CD4-positive, alpha-beta T cell treated with Interleukin-15 for 4 hours (primary cell): ENCODE data around the gene HTT.
"Not testable (repeated sequence)": the region's sequence is repeated elsewhere in the genome, so short reads cannot be mapped to it uniquely, and the experiment has no call there.

Experiments
- DNase-seq: peaks from one replicate; pipeline ENCODE4 v3.0.0-alpha.2; 2020; ENCODE audit warnings: low spot score

Gene HTT

DNA sequence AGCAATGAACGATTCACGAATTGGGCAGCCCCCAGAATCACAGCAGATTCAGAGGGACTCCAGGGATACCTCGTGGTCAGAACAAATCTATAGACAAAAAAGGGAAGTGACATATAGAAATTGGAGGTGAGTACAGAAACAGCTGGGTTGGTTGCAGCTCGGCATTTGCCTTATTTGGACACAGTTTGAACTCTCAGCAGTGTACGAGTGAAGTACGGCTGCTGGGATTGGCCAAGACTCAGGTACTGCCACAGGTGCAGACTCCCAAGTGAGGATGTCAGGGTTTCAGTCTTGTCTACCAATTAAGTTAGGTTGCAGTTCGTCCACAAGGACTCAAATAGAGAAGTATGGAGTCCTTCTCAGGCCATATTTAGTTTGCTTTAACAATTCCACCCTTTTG, 28.3 kb upstream of the HTT start:
- DNase-seq: no peak

DNA sequence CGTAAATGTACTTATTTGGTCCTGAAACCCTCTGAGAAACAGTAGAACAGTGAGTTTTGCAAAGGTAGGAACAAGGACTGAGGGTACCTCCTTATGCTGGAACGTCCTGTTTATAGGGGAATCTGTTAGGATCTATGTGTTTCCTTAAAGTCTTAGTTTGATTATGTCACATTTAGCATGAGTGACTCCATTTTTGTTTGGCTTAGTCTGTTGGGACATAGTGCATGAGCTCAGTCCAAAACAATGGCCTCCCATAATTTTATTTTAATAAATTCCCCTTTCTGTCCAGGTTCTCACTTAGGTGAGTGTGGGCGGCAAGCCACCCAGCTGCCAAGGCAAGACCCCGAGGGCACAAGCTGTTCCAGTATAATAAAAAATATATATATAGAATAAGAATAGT, 27.9 kb upstream of the HTT start:
- no peak for DNase-seq

DNA sequence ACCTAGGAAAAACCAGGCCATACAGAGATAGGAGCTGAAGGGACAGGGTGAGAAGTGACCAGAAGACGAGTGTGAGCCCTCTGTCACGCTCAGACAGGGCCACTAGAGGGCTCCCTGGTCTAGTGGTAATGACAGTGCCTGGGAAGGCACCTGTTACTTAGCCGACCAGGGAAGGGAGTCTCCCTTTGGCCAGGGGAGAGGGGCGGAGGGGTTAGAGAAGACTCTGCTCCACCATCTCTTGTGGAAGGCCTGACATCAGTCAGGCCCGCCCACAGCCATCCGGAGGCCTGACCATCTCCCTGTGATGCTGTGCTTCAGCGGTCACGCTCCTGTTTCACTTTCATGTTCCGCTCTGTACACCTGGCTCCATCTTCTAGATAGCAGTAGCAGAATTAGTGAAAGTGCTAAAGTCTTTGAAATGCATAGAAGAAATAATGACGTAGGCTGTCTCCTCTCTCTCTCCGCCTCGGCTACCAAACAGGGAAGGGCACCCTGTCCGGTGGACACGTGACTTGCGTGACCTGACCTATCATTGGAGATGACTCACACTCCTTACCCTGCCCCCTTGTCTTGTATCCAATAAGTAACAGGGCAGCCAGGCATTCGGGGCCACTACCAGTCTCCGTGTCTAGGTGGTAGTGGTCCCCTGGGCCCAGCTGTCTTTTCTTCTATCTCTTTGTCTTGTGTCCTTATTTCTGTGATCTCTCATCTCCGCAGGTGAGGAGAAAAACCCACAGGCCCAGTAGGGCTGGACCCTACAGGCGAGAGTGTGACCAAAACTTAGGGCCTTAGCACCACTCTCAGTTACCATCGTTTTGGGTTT, 26.8 kb upstream of the HTT start:
- peak; percentile 57 for DNase-seq

DNA sequence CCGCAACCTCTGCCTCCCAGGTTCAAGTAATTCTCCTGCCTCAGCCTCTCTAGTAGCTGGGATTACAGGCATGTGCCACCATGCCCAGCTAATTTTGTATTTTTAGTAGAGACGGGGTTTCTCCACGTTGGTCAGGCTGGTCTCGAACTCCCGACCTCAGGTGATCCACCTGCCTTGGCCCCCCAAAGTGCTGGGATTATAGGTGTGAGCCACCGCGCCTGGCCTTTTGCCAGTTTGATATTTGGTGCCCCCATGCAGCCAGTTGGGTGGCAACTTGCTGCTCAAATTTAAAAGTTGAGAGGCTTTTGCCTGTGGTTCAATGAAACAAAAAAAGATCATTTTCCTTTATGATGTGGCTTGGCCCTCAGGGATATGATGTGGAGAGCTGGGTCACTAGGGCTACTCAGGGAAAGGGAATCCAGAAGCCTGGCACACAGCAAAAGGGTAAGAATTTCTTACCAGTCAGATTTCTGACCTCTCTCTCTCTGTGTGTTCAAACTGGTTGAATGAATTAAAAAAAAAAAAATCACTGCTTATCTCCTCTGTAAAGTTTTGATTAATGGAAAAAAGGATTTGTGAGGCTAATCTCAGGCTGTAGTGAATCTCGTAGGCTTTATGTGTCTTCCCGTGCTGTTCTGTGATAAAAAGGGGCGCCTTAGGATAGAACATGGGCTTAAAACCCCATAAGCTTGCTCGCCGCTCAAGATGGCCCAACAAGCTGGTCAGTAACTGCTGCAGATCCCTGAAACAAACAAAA, 23.2 kb upstream of the HTT start:
- not testable (repeated sequence) for DNase-seq

DNA sequence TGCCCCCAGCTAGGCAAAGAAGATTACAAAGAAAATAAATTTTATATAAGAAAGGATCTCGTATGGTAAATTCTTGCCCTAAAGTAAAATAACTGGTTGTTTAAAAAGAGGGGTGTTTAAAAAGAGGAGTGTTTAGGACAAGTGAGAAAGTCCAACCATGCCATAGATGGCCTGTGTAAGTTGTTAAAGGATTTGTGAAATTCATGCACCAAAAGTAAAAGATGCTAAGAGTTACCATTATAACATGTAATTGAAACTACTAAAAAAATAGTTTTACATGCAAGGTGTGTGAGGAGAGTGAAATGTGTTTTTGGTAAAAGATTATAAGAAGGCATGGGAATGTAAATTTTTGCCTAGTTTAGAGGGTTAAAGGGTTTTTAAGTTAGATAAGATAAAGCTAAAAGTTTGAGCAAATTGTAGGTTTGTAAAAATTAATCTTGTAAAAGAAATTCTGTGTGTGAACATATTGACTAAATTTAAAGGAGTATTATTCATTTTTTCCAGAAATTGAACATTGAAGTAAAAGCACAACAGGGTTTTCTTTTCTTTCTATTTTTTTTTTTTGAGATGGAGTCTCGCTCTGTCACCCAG, 20.2 kb upstream of the HTT start:
- DNase-seq: no peak

DNA sequence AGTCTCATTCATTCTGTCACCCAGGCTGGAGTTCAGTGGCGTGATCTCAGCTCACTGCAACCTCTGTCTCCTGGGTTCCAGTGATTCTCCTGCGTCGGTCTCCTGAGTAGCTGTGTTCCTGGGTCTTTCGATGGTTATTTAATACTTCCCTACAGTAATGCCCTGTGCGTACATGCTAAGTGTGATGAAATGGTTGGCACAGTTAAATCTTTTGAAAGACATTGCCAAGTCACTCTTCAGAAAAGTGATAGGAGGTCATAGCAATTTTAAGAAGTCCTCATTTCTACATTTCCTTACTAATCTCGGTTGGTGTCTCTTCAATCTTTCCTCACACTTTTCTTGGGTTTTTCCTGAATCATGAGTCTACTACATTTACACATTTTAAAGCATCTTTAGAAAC, 14.5 kb upstream of the HTT start:
- DNase-seq: no peak

DNA sequence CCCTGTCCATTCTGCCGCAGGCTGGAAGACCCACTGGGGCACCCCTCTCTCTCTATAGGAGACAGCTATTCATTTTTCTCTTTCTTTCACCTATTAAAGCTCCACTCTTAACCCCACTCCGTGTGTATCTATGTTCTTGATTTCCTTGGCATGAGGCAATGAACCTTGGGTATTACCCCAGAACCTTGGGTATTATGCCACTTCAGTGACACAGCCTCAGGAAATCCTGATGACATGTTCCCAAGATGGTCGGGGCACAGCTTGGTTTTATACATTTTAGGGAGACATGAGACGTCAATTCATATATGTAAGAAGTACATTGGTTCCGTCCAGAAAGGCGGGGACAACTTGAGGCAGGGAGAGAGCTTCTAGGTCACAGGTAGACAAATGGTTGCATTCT, 13.5 kb upstream of the HTT start:
- DNase-seq: no peak

DNA sequence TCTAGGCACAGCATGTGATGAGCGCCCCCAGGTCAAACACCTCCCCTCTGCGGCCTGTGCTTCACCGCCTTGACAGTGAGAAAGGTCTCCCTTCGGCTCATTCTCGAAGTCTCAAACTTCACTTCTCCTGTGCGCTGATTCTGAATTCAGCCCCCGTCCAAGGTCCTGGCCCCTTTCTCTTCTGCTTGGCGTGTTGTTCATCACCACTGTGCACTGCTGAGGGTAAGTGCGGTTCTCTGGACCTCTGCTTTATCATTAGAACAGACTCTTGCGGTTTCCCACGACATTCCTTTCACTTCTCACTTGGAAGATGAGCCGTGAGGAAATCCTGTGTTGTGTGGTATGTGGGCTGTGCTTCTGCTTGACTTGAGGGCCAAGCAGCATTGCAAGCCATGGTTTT, 12.0 kb upstream of the HTT start:
- DNase-seq: no peak

DNA sequence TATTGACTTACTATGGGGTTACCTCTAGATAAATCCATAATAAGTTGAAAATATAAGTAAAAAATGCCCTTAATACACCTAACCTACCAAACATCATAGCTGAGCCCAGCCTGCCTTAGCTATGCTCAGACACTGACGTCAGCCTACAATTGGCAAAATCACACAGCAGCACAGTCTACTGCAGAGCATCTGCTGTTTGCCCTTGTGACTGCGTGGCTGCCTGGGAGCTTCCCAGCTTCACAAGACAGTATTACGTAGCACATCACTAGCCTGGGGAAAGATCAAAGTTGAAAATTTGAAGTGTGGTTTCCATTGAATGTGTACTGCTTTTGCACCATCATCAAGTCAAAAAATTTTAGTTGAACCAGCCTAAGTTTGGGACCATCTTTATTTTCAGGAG, 8.9 kb upstream of the HTT start:
- DNase-seq: no peak

DNA sequence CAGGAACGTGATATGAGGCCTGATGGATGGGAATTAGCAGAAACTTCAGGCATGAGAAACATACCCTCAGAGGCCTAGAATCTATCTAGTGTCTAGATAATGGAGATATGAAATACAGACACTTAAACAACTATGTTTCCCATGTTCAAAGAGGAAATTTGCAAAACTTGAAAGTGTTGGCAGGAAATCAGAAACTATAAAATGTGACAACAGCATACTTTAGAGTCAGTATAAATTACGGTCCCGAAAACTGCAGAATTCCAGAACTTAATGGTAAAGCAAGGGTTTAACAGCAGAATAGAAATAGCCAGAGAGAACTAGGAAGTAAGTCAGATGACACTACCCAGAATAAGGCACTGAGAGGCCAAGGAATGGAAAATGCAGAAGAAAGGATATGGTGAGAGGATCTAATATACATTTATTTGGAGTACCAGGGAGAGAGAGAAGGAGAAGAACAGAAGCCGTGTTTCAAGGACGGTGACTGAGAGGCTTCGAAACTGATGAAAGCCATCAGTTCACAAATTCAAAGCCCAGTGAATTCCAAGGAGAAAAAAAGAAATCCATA, 7.6 kb upstream of the HTT start:
- DNase-seq: no peak

DNA sequence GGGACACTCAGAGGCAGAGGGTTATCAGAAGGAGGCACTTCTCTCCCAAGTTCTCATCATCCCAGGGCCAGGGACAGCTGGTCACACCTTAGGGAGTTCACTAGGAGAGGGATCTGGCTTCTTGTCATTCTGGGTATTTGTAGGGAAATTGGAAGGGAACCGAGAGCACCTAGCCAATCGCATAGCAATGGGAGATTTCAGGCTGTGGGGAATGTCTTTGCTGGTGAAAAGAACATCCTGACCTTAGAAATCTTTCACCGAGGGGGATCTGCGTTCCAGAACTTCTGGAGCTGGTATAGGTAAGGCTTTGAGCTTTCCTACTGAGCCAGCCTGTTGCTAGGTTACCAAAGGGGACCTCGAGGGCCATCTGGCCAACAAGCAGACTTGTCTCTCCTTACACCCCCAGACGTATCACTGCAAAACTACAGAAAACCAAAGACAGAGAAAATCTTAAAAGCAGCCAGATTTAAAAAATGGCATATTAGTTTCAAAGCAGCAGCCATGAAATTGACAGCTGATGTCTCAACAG, 6.9 kb upstream of the HTT start:
- no peak for DNase-seq

DNA sequence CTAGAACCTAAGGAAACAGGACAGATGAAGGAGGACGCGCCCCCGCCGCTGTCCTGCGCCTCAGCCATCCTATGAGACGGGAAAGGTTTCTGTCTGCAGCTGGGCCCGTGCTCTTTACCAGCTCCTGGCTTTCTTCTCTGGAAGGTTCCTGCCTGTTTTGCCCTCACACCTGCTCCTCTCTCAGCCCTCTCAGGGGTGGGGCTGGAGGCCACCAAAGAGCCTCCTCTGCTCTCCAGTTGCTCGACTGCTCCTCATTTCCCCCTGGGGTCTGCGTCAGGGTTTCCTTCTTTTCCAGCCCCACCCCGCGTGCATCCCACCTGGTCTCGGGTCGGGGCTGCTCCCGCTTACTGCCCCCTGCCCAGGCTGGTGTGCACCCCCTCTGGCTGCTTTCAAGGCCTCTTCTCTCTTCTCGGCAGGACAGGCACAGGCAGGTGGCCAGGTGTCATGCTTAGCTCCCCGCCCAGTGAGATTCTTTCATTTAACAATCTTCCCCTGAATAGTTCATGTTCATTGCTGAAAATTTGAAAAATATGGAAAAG, 4.8 kb upstream of the HTT start:
- DNase-seq: no peak

DNA sequence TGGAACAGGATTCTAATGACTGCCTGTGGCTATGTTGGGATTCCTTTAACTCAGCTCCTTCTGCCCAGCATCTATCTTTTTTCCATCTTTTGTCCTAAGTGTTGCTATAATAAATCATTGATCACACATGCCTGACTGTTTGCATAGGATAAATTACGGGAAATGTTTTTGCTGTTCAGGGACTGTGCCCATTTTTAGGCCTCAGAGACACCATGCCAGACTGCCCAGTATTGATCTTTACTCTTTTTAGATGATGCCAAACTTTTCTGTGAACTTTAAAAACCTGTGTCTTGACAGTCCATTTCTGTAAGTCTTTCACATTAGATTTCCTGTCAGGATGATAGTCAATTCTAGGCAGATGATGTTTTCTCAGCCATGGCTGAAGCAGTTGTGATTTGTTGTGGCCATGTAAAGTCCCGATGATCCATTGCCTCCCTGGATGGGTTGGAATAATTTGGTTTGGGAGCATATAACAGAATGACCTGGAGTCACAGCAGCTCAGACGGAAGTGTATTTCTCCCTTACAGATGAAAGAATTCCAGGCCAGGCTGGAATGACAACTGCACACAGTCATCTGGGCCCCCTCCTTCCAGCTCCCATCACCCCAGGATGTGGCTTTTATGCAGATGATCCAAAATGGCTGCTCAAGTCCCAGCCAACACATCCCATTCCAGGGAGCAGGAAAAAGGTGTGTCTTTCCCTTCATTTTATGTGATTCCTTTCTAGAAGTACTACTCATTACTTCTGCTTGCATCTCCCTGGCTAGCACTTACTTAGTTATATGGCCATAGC, 3.6 kb upstream of the HTT start:
- no peak for DNase-seq

DNA sequence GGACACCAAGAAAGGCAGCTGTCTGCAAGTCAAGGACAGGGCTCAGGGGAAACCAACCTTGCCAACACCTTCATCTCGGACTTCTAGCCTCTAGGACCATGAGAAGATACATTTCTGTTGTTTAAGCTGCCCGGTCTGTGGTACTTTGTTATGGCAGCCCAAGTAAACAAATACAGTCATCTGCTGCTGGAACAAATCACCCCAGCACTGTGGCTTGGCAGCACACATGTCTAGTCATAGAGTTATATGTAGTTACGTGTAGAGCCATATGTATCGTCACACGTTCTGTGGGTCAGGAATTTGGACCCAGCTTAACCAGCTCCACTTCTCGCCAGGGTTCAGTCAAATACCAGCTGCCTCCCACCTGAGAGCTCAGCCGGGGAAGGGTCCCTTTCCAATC, 2.7 kb upstream of the HTT start:
- no peak for DNase-seq

DNA sequence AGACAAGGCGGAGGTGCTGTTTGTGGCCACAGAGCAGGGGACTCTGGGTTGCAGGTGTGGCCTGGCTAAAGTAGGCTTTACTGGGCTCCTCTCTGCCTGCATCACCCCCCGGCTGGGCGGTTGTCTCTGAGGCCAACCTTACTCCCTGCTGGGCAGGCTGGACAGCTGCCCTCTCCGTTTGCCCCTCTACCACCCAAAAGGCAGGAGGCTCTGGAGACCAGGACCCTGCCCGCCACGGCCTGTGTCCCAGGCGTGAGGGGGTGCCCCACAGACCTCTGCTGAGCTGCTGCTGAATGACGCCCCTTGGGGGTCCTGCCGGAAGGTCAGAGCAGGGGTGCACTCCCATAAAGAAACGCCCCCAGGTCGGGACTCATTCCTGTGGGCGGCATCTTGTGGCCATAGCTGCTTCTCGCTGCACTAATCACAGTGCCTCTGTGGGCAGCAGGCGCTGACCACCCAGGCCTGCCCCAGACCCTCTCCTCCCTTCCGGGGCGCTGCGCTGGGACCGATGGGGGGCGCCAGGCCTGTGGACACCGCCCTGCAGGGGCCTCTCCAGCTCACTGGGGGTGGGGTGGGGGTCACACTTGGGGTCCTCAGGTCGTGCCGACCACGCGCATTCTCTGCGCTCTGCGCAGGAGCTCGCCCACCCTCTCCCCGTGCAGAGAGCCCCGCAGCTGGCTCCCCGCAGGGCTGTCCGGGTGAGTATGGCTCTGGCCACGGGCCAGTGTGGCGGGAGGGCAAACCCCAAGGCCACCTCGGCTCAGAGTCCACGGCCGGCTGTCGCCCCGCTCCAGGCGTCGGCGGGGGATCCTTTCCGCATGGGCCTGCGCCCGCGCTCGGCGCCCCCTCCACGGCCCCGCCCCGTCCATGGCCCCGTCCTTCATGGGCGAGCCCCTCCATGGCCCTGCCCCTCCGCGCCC, 1.1 kb upstream of the HTT start:
- no peak for DNase-seq

DNA sequence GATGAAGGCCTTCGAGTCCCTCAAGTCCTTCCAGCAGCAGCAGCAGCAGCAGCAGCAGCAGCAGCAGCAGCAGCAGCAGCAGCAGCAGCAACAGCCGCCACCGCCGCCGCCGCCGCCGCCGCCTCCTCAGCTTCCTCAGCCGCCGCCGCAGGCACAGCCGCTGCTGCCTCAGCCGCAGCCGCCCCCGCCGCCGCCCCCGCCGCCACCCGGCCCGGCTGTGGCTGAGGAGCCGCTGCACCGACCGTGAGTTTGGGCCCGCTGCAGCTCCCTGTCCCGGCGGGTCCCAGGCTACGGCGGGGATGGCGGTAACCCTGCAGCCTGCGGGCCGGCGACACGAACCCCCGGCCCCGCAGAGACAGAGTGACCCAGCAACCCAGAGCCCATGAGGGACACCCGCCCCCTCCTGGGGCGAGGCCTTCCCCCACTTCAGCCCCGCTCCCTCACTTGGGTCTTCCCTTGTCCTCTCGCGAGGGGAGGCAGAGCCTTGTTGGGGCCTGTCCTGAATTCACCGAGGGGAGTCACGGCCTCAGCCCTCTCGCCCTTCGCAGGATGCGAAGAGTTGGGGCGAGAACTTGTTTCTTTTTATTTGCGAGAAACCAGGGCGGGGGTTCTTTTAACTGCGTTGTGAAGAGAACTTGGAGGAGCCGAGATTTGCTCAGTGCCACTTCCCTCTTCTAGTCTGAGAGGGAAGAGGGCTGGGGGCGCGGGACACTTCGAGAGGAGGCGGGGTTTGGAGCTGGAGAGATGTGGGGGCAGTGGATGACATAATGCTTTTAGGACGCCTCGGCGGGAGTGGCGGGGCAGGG, 568 bp downstream of the HTT start:
- DNase-seq: peak; percentile 19

DNA sequence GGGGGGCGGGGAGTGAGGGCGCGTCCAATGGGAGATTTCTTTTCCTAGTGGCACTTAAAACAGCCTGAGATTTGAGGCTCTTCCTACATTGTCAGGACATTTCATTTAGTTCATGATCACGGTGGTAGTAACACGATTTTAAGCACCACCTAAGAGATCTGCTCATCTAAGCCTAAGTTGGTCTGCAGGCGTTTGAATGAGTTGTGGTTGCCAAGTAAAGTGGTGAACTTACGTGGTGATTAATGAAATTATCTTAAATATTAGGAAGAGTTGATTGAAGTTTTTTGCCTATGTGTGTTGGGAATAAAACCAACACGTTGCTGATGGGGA, 1.1 kb downstream of the HTT start:
- DNase-seq: no peak

DNA sequence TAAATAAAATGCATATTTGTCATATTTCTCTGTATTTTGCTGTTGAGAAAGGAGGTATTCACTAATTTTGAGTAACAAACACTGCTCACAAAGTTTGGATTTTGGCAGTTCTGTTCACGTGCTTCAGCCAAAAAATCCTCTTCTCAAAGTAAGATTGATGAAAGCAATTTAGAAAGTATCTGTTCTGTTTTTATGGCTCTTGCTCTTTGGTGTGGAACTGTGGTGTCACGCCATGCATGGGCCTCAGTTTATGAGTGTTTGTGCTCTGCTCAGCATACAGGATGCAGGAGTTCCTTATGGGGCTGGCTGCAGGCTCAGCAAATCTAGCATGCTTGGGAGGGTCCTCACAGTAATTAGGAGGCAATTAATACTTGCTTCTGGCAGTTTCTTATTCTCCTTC, 3.3 kb downstream of the HTT start:
- no peak for DNase-seq

DNA sequence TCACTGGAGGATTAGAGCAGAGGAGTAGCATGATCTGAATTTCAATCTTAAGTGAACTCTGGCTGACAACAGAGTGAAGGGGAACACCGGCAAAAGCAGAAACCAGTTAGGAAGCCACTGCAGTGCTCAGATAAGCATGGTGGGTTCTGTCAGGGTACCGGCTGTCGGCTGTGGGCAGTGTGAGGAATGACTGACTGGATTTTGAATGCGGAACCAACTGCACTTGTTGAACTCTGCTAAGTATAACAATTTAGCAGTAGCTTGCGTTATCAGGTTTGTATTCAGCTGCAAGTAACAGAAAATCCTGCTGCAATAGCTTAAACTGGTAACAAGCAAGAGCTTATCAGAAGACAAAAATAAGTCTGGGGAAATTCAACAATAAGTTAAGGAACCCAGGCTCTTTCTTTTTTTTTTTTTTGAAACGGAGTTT, 5.2 kb downstream of the HTT start:
- DNase-seq: no peak
